A673 (cell line): ENCODE results near the gene MOK. TPM values are rescaled to one million over a fixed set of nuclear protein-coding genes. Genes with fewer than 3 reads are reported as not detected.

Experiments used
- BruUV-seq: library from RNA; stranded (reverse); fragments of 400-500 nt; replicated peaks from 2 replicates; lab custom pipeline; 2021; lab: Mats Ljungman, UMichigan
- CTCF ChIA-PET: fragments of 300-600 bp; sonication (Branson Sonifier 250); formaldehyde crosslinking; loops from one replicate; lab custom pipeline; 2022; ENCODE audit warnings: antibody characterized with exemption; lab: Charles Lee
- POLR2A ChIA-PET: fragments of 300-600 bp; sonication (Branson Sonifier 250); formaldehyde crosslinking; loops from one replicate; lab custom pipeline; 2022; ENCODE audit warnings: antibody characterized with exemption; ENCODE audit not compliant: low non-redundant PET; lab: Charles Lee
- DNase-seq: peaks from one replicate; pipeline ENCODE4 v3.0.0-alpha.2; 2015; ENCODE audit warnings: low spot score
- H3K27ac ChIP-seq: fragments of 200-600 bp; sonication (generic); 2 replicates; pipeline ENCODE4 v1.5.1; 2016; ENCODE audit warnings: mixed run types, low read depth, mild to moderate bottlenecking, mixed read lengths, antibody characterized with exemption, low read length; ENCODE audit not compliant: poor library complexity, severe bottlenecking
- H3K27me3 ChIP-seq: fragments of 200-600 bp; sonication (generic); replicated peaks from 2 replicates; pipeline ENCODE4 v1.6.1; 2017; ENCODE audit warnings: mixed run types, low read depth, mild to moderate bottlenecking, mixed read lengths, antibody characterized with exemption, low read length; ENCODE audit not compliant: insufficient read depth, poor library complexity
- H3K36me3 ChIP-seq: fragments of 200-600 bp; sonication (generic); 2 replicates; pipeline ENCODE4 v1.6.1; 2016; ENCODE audit warnings: mixed run types, mild to moderate bottlenecking, mixed read lengths, antibody characterized with exemption, low read length; ENCODE audit not compliant: insufficient read depth, poor library complexity, severe bottlenecking
- H3K4me1 ChIP-seq: fragments of 200-600 bp; sonication (generic); 2 replicates; pipeline ENCODE4 v1.6.1; 2017; ENCODE audit warnings: mixed run types, mild to moderate bottlenecking, mixed read lengths, antibody characterized with exemption, low read length; ENCODE audit not compliant: insufficient read depth, poor library complexity, severe bottlenecking
- H3K4me3 ChIP-seq: fragments of 200-600 bp; sonication (generic); 2 replicates; pipeline ENCODE4 v1.5.1; 2016; ENCODE audit warnings: low read depth, mixed run types, mild to moderate bottlenecking, mixed read lengths, low read length; ENCODE audit not compliant: poor library complexity, severe bottlenecking
- H3K9me3 ChIP-seq: fragments of 200-600 bp; sonication (generic); 2 replicates; pipeline ENCODE4 v1.6.1; 2016; ENCODE audit warnings: mixed run types, low read depth, mild to moderate bottlenecking, mixed read lengths, antibody characterized with exemption, low read length; ENCODE audit not compliant: poor library complexity, severe bottlenecking
- CTCF ChIP-seq: fragments of 300-800, 200-600 bp; sonication (generic); conservative IDR thresholded peaks from 2 replicates; pipeline ENCODE4 v1.5.1; 2017; ENCODE audit warnings: low read depth, mild to moderate bottlenecking, antibody characterized with exemption, low read length, moderate library complexity, mixed read lengths
- EZH2 ChIP-seq: fragments of 200-600 bp; sonication (generic); IDR thresholded peaks from 2 replicates; pipeline ENCODE4 v1.6.1; 2017; ENCODE audit warnings: borderline replicate concordance, low read depth, mild to moderate bottlenecking, mixed read lengths, antibody characterized with exemption, low read length; ENCODE audit not compliant: poor library complexity, severe bottlenecking
- intact Hi-C: fragments of 100-400 bp; cut with micrococcal nuclease; formaldehyde crosslinking; loops from one replicate; pipeline ENCODE4 v1.10.0; 2022; ENCODE audit not compliant: unreplicated experiment
- total RNA-seq: library from RNA; stranded (reverse); gene quantifications from 2 replicates; pipeline ENCODE4 v1.2.3, GENCODE V29; 2021

MOK gene
- total RNA-seq, 1 experiment from 2014 or later, result 27.4 TPM

GRCh38 chr14:102342238-102342637, 37.3 kb upstream of the MOK start:
- POLR2A ChIA-PET, result no interaction called here
- H3K36me3 ChIP-seq, result peaks cover 23% of the 10 kb centered on the region
- CTCF ChIA-PET, result no interaction called here
- intact Hi-C loops, result no loop called here
- H3K27me3 ChIP-seq, result no peaks in the 10 kb centered on the region
- no peak overlapping the region for H3K27ac ChIP-seq
- H3K4me3 ChIP-seq, result no peak overlapping the region
- no peak for TF ChIP-seq CTCF
- TF ChIP-seq EZH2, result no peak
- BruUV-seq, result no TSS peak
- H3K9me3 ChIP-seq, result no peaks in the 10 kb centered on the region
- DNase-seq, result no peak
- H3K4me1 ChIP-seq, result no peaks in the 10 kb centered on the region

GRCh38 chr14:102341566-102341965, 36.6 kb upstream of the MOK start:
- DNase-seq, result no peak
- Histone ChIP-seq H3K4me1 (no peaks in the 10 kb centered on the region), H3K27me3 (no peaks in the 10 kb centered on the region), H3K27ac (no peak overlapping the region), H3K4me3 (no peak overlapping the region), H3K9me3 (no peaks in the 10 kb centered on the region), H3K36me3 (peaks cover 23% of the 10 kb centered on the region)
- BruUV-seq, result no TSS peak
- TF ChIP-seq EZH2 (no peak), CTCF (no peak)
- POLR2A ChIA-PET, result no interaction called here
- CTCF ChIA-PET, result no interaction called here
- intact Hi-C loops, result no loop called here

GRCh38 chr14:102338724-102339123, 33.8 kb upstream of the MOK start:
- no peak for TF ChIP-seq CTCF
- TF ChIP-seq EZH2, result no peak
- DNase-seq, result no peak
- ChIA-PET POLR2A (interaction anchor here (1.0 kb wide), 1 partner anchor 596 kb away, joined by 4 read pairs; no protein-coding TSS in a partner anchor), CTCF (no interaction called here)
- H3K4me1 ChIP-seq, result no peaks in the 10 kb centered on the region
- no peak overlapping the region for H3K27ac ChIP-seq
- intact Hi-C loops, result no loop called here
- BruUV-seq, result no TSS peak
- no peaks in the 10 kb centered on the region for H3K27me3 ChIP-seq
- no peaks in the 10 kb centered on the region for H3K9me3 ChIP-seq
- H3K4me3 ChIP-seq, result no peak overlapping the region
- peaks cover 13% of the 10 kb centered on the region for H3K36me3 ChIP-seq
